Common myeloid progenitor, CD34-positive (primary cell): Measurements from ENCODE around the gene CCDC40.

Experiments used
- CTCF ChIA-PET: fragments of 350-600 bp; sonication (Branson Sonifier 250); formaldehyde crosslinking; loops from one replicate; lab custom pipeline; 2021; ENCODE audit warnings: antibody characterized with exemption; lab: Charles Lee
- POLR2A ChIA-PET: fragments of 350-600 bp; sonication (Branson Sonifier 250); formaldehyde crosslinking; loops from one replicate; lab custom pipeline; 2021; ENCODE audit warnings: antibody characterized with exemption; lab: Charles Lee
- DNase-seq, 3 donors: peaks; one replicate each; pipeline versions ENCODE4 v3.0.0 to v3.0.0-alpha.2; 2013
- H3K27ac ChIP-seq, 2 experiments: 1 replicate in 1 of 2; 2 replicates in 1 of 2; pipeline ENCODE4 v1.7.0; 2013; ENCODE audit warnings: inconsistent platforms in 2 of 2, low read length in 2 of 2, mild to moderate bottlenecking in 2 of 2, low read depth in 1 of 2, moderate library complexity in 1 of 2; ENCODE audit not compliant: severe bottlenecking in 2 of 2, insufficient read depth in 1 of 2, poor library complexity in 1 of 2
- H3K27me3 ChIP-seq, 5 experiments: replicated peaks in 2 of 5; 1 replicate in 3 of 5; 2 replicates in 2 of 5; pipeline versions ENCODE4 v1.6.1 to v1.7.0; 2013; ENCODE audit warnings: low read length in 4 of 5, mild to moderate bottlenecking in 2 of 5, moderate library complexity in 2 of 5, inconsistent platforms in 1 of 5; ENCODE audit not compliant: insufficient read depth in 5 of 5, control insufficient read depth in 4 of 5
- H3K36me3 ChIP-seq, 4 experiments: 1 replicate in 2 of 4; 2 replicates in 2 of 4; pipeline versions ENCODE4 v1.6.1 to v1.7.0; 2013; ENCODE audit warnings: low read length in 3 of 4, control low read depth in 1 of 4, mild to moderate bottlenecking in 1 of 4; ENCODE audit not compliant: control insufficient read depth in 4 of 4, insufficient read depth in 4 of 4
- H3K4me1 ChIP-seq, 4 experiments: 1 replicate in 3 of 4; 2 replicates in 1 of 4; pipeline versions ENCODE4 v1.6.1 to v1.7.1; 2013; ENCODE audit warnings: low read length in 3 of 4, mild to moderate bottlenecking in 3 of 4, control low read depth in 1 of 4, inconsistent platforms in 1 of 4, moderate library complexity in 1 of 4; ENCODE audit not compliant: control insufficient read depth in 4 of 4, insufficient read depth in 4 of 4; ENCODE audit errors: control extremely low read depth in 1 of 4
- H3K4me3 ChIP-seq, 7 experiments: 1 replicate in 4 of 7; 2 replicates in 3 of 7; pipeline versions ENCODE4 v1.5.1 to v1.7.0; 2013; ENCODE audit warnings: mild to moderate bottlenecking in 7 of 7, low read length in 6 of 7, moderate library complexity in 6 of 7, inconsistent platforms in 2 of 7, low read depth in 2 of 7, control low read depth in 1 of 7; ENCODE audit not compliant: insufficient read depth in 4 of 7, control insufficient read depth in 1 of 7; ENCODE audit errors: extremely low read depth in 1 of 7
- H3K9me3 ChIP-seq, 5 experiments: 1 replicate in 4 of 5; 2 replicates in 1 of 5; pipeline versions ENCODE4 v1.6.1 to v1.7.1; 2013; ENCODE audit warnings: low read length in 4 of 5, mild to moderate bottlenecking in 2 of 5, inconsistent platforms in 1 of 5, low read depth in 1 of 5, moderate library complexity in 1 of 5; ENCODE audit not compliant: control insufficient read depth in 4 of 5, insufficient read depth in 2 of 5; ENCODE audit errors: control extremely low read depth in 1 of 5
- WGBS: methylation state at CpG from one replicate; pipeline ENCODE4 v1.1.5; 2013; ENCODE audit not compliant: insufficient coverage; 5-methylcytosine and 5-hydroxymethylcytosine counted together

CCDC40 gene

DNA sequence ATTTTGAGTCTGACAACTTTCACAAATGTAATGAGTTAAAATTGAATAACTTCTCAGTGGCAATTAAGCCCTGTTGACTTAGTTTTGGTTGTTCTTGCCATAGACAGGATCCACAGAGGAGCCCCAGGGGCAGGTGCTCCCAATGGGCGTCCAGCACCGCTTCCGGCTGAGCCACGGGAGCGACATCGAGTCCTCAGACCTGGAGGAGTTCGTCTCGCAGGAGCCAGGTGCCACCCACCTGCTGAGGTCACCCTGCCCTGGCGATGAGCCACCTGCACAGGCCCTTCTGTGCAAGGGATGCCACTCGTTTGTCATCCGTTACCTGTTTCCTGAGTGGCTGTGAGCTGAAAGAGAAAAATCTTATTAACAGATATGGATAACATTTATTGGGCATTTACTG lies 10.7 kb downstream of the CCDC40 start:
- no peak overlapping the region for H3K27ac ChIP-seq
- H3K4me1 ChIP-seq = no peaks in the 10 kb centered on the region
- H3K27me3 ChIP-seq = no peaks in the 10 kb centered on the region
- no peaks in the 10 kb centered on the region for H3K36me3 ChIP-seq
- CTCF ChIA-PET = no interaction called here
- POLR2A ChIA-PET = no interaction called here
- no peak for DNase-seq
- 94% methylated on average over 9 of the region's 11 CpGs for WGBS
- H3K9me3 ChIP-seq = peaks cover 0 to 5% (median 0%) of the 10 kb centered on the region in 5 experiments
- H3K4me3 ChIP-seq = no peak overlapping the region

GRCh38 chr17:80049986-80050385 lies 13.5 kb downstream of the CCDC40 start:
- H3K27ac ChIP-seq = no peak overlapping the region
- H3K4me3 ChIP-seq = no peak overlapping the region
- no peaks in the 10 kb centered on the region for H3K9me3 ChIP-seq
- ChIA-PET CTCF (interaction anchor here (1.2 to 1.4 kb wide), 2 partner anchors 8 to 43 kb away, joined by 3 to 4 read pairs; no protein-coding TSS in a partner anchor), POLR2A (no interaction called here)
- H3K27me3 ChIP-seq = no peaks in the 10 kb centered on the region
- H3K4me1 ChIP-seq = no peaks in the 10 kb centered on the region
- DNase-seq = no peak
- no peaks in the 10 kb centered on the region for H3K36me3 ChIP-seq
- 97% methylated on average over 18 of the region's 21 CpGs for WGBS

GRCh38 chr17:80050706-80051105 lies 14.3 kb downstream of the CCDC40 start:
- no peaks in the 10 kb centered on the region for H3K27me3 ChIP-seq
- H3K4me1 ChIP-seq = no peaks in the 10 kb centered on the region
- H3K27ac ChIP-seq = no peak overlapping the region
- over 99% methylated on average over 16 of the region's 16 CpGs for WGBS
- no peaks in the 10 kb centered on the region for H3K36me3 ChIP-seq
- CTCF ChIA-PET = interaction anchor here (0.8 to 1.2 kb wide), 2 partner anchors 33 to 44 kb away, joined by 3 read pairs; no protein-coding TSS in a partner anchor
- DNase-seq = no peak
- POLR2A ChIA-PET = no interaction called here
- H3K4me3 ChIP-seq = no peak overlapping the region
- H3K9me3 ChIP-seq = no peaks in the 10 kb centered on the region

DNA sequence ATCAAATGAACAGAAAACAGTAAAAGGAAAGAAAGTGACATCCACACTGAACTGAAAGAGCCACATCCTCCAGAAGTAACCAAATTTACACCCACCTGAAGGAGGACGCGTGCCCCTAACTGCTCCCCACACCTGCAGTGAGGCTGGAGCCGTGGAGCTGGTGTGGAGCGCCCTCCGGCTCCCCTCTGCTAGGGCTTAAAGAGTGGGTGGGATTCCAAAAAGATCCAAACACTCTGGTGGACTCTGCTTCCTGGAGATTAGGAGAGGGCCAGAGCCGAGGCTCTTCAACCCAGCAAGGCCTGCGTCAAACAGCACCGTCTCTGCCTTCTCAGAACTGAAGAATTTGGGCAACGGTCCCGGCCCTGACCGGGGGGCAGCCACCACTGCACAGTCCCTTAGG lies 15.2 kb downstream of the CCDC40 start:
- no peaks in the 10 kb centered on the region for H3K27me3 ChIP-seq
- no peaks in the 10 kb centered on the region for H3K36me3 ChIP-seq
- POLR2A ChIA-PET = no interaction called here
- H3K9me3 ChIP-seq = no peaks in the 10 kb centered on the region
- H3K4me1 ChIP-seq = no peaks in the 10 kb centered on the region
- CTCF ChIA-PET = no interaction called here
- H3K4me3 ChIP-seq = no peak overlapping the region
- no peak overlapping the region for H3K27ac ChIP-seq
- WGBS = 90% methylated on average over 8 of the region's 11 CpGs
- no peak for DNase-seq

DNA sequence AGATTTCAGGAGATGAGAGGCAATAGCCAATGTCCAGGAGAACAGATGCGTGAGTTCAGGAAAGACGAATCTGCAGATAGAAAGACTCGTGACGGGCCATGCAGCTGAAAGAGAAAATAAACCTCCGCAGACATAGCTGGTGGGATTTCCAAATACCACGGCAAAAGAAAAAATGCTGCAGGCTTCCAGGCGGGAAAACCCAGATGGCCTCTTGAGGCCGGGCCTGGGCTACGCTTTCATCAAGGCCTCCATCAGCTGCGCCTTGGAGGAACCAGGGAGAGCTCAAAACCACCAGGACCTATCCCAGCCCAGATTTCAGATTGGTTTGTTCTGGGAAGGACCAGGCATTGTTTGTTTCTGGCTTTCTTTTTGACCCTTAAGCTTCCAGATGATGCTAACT lies 16.7 kb downstream of the CCDC40 start:
- H3K36me3 ChIP-seq = no peaks in the 10 kb centered on the region
- CTCF ChIA-PET = no interaction called here
- no peaks in the 10 kb centered on the region for H3K27me3 ChIP-seq
- H3K9me3 ChIP-seq = no peaks in the 10 kb centered on the region
- no peak overlapping the region for H3K27ac ChIP-seq
- no peak overlapping the region for H3K4me3 ChIP-seq
- WGBS = 99% methylated on average over 10 of the region's 10 CpGs
- no peaks in the 10 kb centered on the region for H3K4me1 ChIP-seq
- POLR2A ChIA-PET = no interaction called here
- no peak for DNase-seq

DNA sequence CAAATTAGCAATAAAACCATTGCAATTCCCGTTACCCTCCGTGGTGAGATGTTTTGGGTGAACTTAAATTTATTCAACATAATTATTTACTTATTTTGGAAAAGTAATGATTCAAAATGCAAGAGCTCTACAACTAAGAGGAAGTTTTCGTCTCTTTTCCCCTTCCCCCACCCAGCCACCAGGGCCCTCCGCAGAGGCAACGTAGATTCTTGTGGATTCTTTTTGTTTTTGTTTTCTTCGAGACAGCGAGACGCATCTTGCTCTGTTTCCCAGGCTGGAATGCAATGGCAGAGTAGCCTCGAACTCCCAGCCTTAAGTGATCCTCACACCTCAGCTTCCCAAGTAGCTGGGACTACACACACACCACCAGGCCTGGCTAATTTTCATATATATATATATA lies 19.2 kb downstream of the CCDC40 start:
- 90% methylated on average over 2 of the region's 9 CpGs for WGBS
- ChIA-PET CTCF (no interaction called here), POLR2A (no interaction called here)
- Histone ChIP-seq H3K4me1 (no peaks in the 10 kb centered on the region), H3K9me3 (no peaks in the 10 kb centered on the region), H3K27ac (no peak overlapping the region), H3K27me3 (no peaks in the 10 kb centered on the region), H3K36me3 (no peaks in the 10 kb centered on the region), H3K4me3 (no peak overlapping the region)
- DNase-seq = no peak

GRCh38 chr17:80058311-80058955 lies 22.0 kb downstream of the CCDC40 start:
- Histone ChIP-seq H3K36me3 (no peaks in the 10 kb centered on the region), H3K27me3 (no peaks in the 10 kb centered on the region), H3K4me1 (no peaks in the 10 kb centered on the region), H3K27ac (no peak overlapping the region), H3K4me3 (no peak overlapping the region), H3K9me3 (no peaks in the 10 kb centered on the region)
- 96% methylated on average over 21 of the region's 28 CpGs for WGBS
- CTCF ChIA-PET = no interaction called here
- no peak for DNase-seq
- POLR2A ChIA-PET = interaction anchor here (0.6 kb wide), 1 partner anchor 17 kb away, joined by 3 read pairs; no protein-coding TSS in a partner anchor
